ENCODE measurements around the gene GFPT1. TPM values are rescaled to one million over a fixed set of nuclear protein-coding genes. Genes with fewer than 3 reads are reported as not detected.

The GFPT1 gene
- polyA plus RNA-seq, 3 donors = 3.6 to 4.5 (median 3.7) TPM

GRCh38 chr2:69315160-69315761 lies 71.8 kb downstream of the GFPT1 start:
- H3K4me2 ChIP-seq (replicated peaks; ENCODE audit: extremely low read depth, low read length, poor library complexity, severe bottlenecking) = no peak overlapping the region
- peaks cover 21 to 22% of the 10 kb centered on the region in 2 donors for H3K36me3 Mint-ChIP-seq
- peaks cover 5 to 16% (median 12%) of the 10 kb centered on the region in 7 donors for H3K9me3 Mint-ChIP-seq
- H3K79me2 ChIP-seq (ENCODE audit: insufficient read depth, low read length) = no peaks in the 10 kb centered on the region
- H3K4me1 ChIP-seq (ENCODE audit: control insufficient read depth in 1 of 2, insufficient read depth in 2 of 2, low read length in 2 of 2) = no peaks in the 10 kb centered on the region
- no peak for TF ChIP-seq CTCF (IDR thresholded peaks at IDR 0.05)
- H3K4me1 Mint-ChIP-seq = peaks cover 6% of the 10 kb centered on the region
- intact Hi-C loops (cut with micrococcal nuclease) = no loop called here
- H3K27me3 Mint-ChIP-seq (ENCODE audit: low read depth in 3 of 3) = no peaks in the 10 kb centered on the region
- no CpG with 5 or more reads among the region's 4 CpGs for WGBS (ENCODE audit: insufficient coverage)
- peak overlapping the region in 1 of 7 donors; percentile 11 for H3K27ac Mint-ChIP-seq
- no peak overlapping the region for H3K27ac ChIP-seq (ENCODE audit: low read depth in 1 of 2, low read length in 2 of 2)
- no peak overlapping the region for H3K4me3 ChIP-seq (replicated peaks in 1 of 3; ENCODE audit: low read depth in 2 of 3, low read length in 3 of 3)
- no peaks in the 10 kb centered on the region for H3K27me3 ChIP-seq (ENCODE audit: control insufficient read depth in 2 of 2, insufficient read depth in 2 of 2, low read length in 2 of 2)
- peaks cover 3 to 19% of the 10 kb centered on the region in 2 donors for H3K36me3 ChIP-seq (replicated peaks in 1 of 2; ENCODE audit: control insufficient read depth in 1 of 2, insufficient read depth in 2 of 2, low read length in 2 of 2)
- no peak overlapping the region for H3K9ac ChIP-seq (ENCODE audit: insufficient read depth, low read length, poor library complexity, severe bottlenecking)
- peaks cover 0 to 4% of the 10 kb centered on the region in 2 donors for H3K9me3 ChIP-seq (replicated peaks in 1 of 2; ENCODE audit: control insufficient read depth in 1 of 2, insufficient read depth in 1 of 2, low read length in 2 of 2)
- H2AFZ ChIP-seq (ENCODE audit: insufficient read depth, low read depth, low read length, poor library complexity, severe bottlenecking) = no peak overlapping the region
- DNase-seq = no peak
- no peak overlapping the region for H3K4me3 Mint-ChIP-seq
- H4K20me1 ChIP-seq (ENCODE audit: insufficient read depth, low read length) = no peaks in the 10 kb centered on the region

DNA sequence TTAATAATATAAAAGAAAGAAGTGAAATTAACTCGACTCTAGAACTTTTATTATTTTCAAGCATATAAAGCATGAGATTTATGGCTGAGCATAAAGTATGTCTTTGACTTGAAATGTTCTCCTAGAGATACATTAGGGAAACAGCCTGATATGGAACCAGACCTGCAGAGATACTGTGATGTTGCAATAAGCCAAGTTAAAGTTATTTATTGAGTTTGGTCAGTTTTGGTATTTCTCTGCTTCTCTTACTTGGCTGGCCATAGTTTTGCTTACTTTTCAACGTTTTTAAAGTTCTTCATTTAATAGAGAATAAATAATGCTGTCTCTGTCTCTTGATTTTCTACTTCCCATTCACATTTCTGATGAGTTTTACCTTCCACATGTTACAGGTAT lies 76.0 kb downstream of the GFPT1 start:
- Histone ChIP-seq H3K4me3 (replicated peaks in 1 of 3; ENCODE audit: low read depth in 2 of 3, low read length in 3 of 3) (no peak overlapping the region), H3K9me3 (replicated peaks in 1 of 2; ENCODE audit: control insufficient read depth in 1 of 2, insufficient read depth in 1 of 2, low read length in 2 of 2) (no peaks in the 10 kb centered on the region), H3K27me3 (ENCODE audit: control insufficient read depth in 2 of 2, insufficient read depth in 2 of 2, low read length in 2 of 2) (peaks cover 0 to 8% of the 10 kb centered on the region in 2 donors), H3K9ac (ENCODE audit: insufficient read depth, low read length, poor library complexity, severe bottlenecking) (no peak overlapping the region), H3K36me3 (replicated peaks in 1 of 2; ENCODE audit: control insufficient read depth in 1 of 2, insufficient read depth in 2 of 2, low read length in 2 of 2) (no peaks in the 10 kb centered on the region), H4K20me1 (ENCODE audit: insufficient read depth, low read length) (no peaks in the 10 kb centered on the region), H3K27ac (ENCODE audit: low read depth in 1 of 2, low read length in 2 of 2) (no peak overlapping the region), H3K4me2 (replicated peaks; ENCODE audit: extremely low read depth, low read length, poor library complexity, severe bottlenecking) (no peak overlapping the region), H3K4me1 (ENCODE audit: control insufficient read depth in 1 of 2, insufficient read depth in 2 of 2, low read length in 2 of 2) (peaks cover 16 to 18% of the 10 kb centered on the region in 2 donors), H3K79me2 (ENCODE audit: insufficient read depth, low read length) (no peaks in the 10 kb centered on the region), H2AFZ (ENCODE audit: insufficient read depth, low read depth, low read length, poor library complexity, severe bottlenecking) (no peak overlapping the region)
- no CpG with 5 or more reads among the region's 2 CpGs for WGBS (ENCODE audit: insufficient coverage)
- no peak for DNase-seq
- no peak for TF ChIP-seq CTCF (IDR thresholded peaks at IDR 0.05)
- Mint-ChIP-seq H3K36me3 (peaks cover 0 to 2% of the 10 kb centered on the region in 2 donors), H3K9me3 (peaks cover 0 to 5% (median 2%) of the 10 kb centered on the region in 7 donors), H3K27me3 (ENCODE audit: low read depth in 3 of 3) (peaks cover 6 to 12% (median 7%) of the 10 kb centered on the region in 3 donors), H3K4me3 (no peak overlapping the region), H3K27ac (no peak overlapping the region), H3K4me1 (peaks cover 29% of the 10 kb centered on the region)
- intact Hi-C loops (cut with micrococcal nuclease) = no loop called here
